Right lobe of liver (tissue), 4 donors: ENCODE measurements around the gene SMAD4.

ENCODE experiments used
- CTCF ChIP-seq, 4 donors: fragments of 200-600 bp in 3 of 4; fragments of 450-650 bp in 1 of 4; IDR thresholded peaks; one replicate each; pipeline versions ENCODE4 v1.5.1 to v1.8.0; 2016 to 2022; ENCODE audit warnings: antibody characterized with exemption in 4 of 4, mild to moderate bottlenecking in 2 of 4
- POLR2A ChIP-seq: fragments of 450-650 bp; IDR thresholded peaks from one replicate; pipeline ENCODE4 v1.6.1; 2017; ENCODE audit warnings: antibody characterized with exemption, mild to moderate bottlenecking
- donor health status: DM: no; HTN: no; CAD: no.
- donor health status: DM: no; HTN: no; CAD: no.
- donor health status: DM: no; HTN: yes; CAD: no.

DNA sequence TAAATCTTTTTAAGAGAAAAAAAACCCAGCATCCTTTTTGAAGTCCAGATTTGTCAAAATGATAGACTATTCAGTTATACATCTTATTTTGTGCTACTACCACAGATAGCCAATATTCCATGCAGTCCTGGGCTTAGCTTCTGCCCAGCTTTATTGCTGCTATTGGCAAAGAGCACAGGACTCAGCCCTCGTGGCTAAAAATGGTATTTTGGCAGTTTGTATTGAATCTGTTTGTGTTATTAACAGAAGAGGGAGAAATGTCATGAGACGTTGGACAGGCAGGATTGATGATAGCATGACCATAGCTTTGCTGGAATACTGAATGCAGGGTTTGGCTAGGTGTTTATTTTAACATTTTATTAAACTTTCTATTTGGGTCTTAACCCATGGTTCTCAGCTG is 42.8 kb upstream of the SMAD4 start:
- TF ChIP-seq CTCF (IDR thresholded peaks at IDR 0.05), result no peak
- TF ChIP-seq POLR2A, result no peak
